GM18867 (cell line): Measurements from ENCODE around the gene AUTS2.

ENCODE experiments used
- ATAC-seq: cut with Tn5 transposase; IDR thresholded peaks from one replicate; pipeline ENCODE4 v1.9.1; 2021; ENCODE audit warnings: mild to moderate bottlenecking, moderate library complexity; ENCODE audit not compliant: unreplicated experiment

AUTS2 gene

GRCh38 chr7:70460562-70460961, 862.3 kb downstream of the AUTS2 start:
- no peak for ATAC-seq

GRCh38 chr7:70463352-70463938, 865.2 kb downstream of the AUTS2 start:
- ATAC-seq, result no peak

GRCh38 chr7:70466725-70467364, 868.6 kb downstream of the AUTS2 start:
- ATAC-seq, result no peak

GRCh38 chr7:70470746-70471145, 872.5 kb downstream of the AUTS2 start:
- no peak for ATAC-seq

- no peak for ATAC-seq
Measured at GRCh38 chr7:70472601-70473237, 874.4 kb downstream of the AUTS2 start.

GRCh38 chr7:70474639-70475234, 876.5 kb downstream of the AUTS2 start:
- no peak for ATAC-seq

GRCh38 chr7:70477036-70478010, 879.0 kb downstream of the AUTS2 start:
- no peak for ATAC-seq

- no peak for ATAC-seq
Measured at GRCh38 chr7:70479153-70480021, 881.1 kb downstream of the AUTS2 start.

- ATAC-seq, result no peak
Measured at GRCh38 chr7:70480927-70481569, 882.8 kb downstream of the AUTS2 start.

- ATAC-seq, result no peak
Measured at GRCh38 chr7:70481570-70482123, 883.4 kb downstream of the AUTS2 start.

- ATAC-seq, result no peak
Measured at GRCh38 chr7:70484255-70484654, 886.0 kb downstream of the AUTS2 start.

- no peak for ATAC-seq
Measured at GRCh38 chr7:70486977-70487376, 888.7 kb downstream of the AUTS2 start.

GRCh38 chr7:70487428-70487827, 889.2 kb downstream of the AUTS2 start:
- no peak for ATAC-seq

GRCh38 chr7:70487886-70488285, 889.6 kb downstream of the AUTS2 start:
- no peak for ATAC-seq

GRCh38 chr7:70489813-70490212, 891.5 kb downstream of the AUTS2 start:
- ATAC-seq, result no peak

GRCh38 chr7:70492625-70493024, 894.4 kb downstream of the AUTS2 start:
- no peak for ATAC-seq

- no peak for ATAC-seq
Measured at GRCh38 chr7:70494225-70495032, 896.2 kb downstream of the AUTS2 start.

GRCh38 chr7:70495033-70495376, 896.7 kb downstream of the AUTS2 start:
- no peak for ATAC-seq
